Esophagus muscularis mucosa (tissue), 4 donors: ENCODE results near the gene MAP3K9. TPM values are rescaled to one million over a fixed set of nuclear protein-coding genes. Genes with fewer than 3 reads are reported as not detected.

Experiments
- DNase-seq: peaks from one replicate; pipeline ENCODE4 v3.0.0-alpha.2; 2017; ENCODE audit errors: extremely low spot score
- H3K27ac ChIP-seq, 4 donors: fragments of 200-600 bp; sonication (generic); replicated peaks in 1 of 4; 1 replicate in 3 of 4; 2 replicates in 1 of 4; pipeline ENCODE4 v1.5.1; 2016 to 2019; ENCODE audit warnings: mild to moderate bottlenecking in 1 of 4
- H3K27me3 ChIP-seq, 4 donors: fragments of 200-600 bp; sonication (generic); one replicate each; pipeline versions ENCODE4 v1.5.1 to v1.6.0; 2016 to 2019
- H3K36me3 ChIP-seq, 4 donors: fragments of 200-600 bp; sonication (generic); one replicate each; pipeline ENCODE4 v1.5.1; 2016 to 2019
- H3K4me1 ChIP-seq, 4 donors: fragments of 200-600 bp; sonication (generic); one replicate each; pipeline ENCODE4 v1.5.1; 2016 to 2019
- H3K4me3 ChIP-seq, 4 donors: fragments of 200-600 bp; sonication (generic); 1 replicate in 2 of 4; 2 replicates in 2 of 4; pipeline ENCODE4 v1.5.1; 2016 to 2019; ENCODE audit warnings: mild to moderate bottlenecking in 4 of 4, moderate library complexity in 1 of 4
- H3K9me3 ChIP-seq, 4 donors: fragments of 200-600 bp; sonication (generic); 1 replicate in 3 of 4; 2 replicates in 1 of 4; pipeline ENCODE4 v1.5.1; 2016 to 2019
- EP300 ChIP-seq: sonication (generic); formaldehyde crosslinking; IDR thresholded peaks from one replicate; pipeline ENCODE4 v1.6.1; 2017; ENCODE audit warnings: antibody characterized with exemption
- POLR2A ChIP-seq: fragments of 450-650 bp; IDR thresholded peaks from one replicate; pipeline ENCODE4 v1.6.1; 2017; ENCODE audit warnings: antibody characterized with exemption, moderate library complexity, mild to moderate bottlenecking, low read depth
- POLR2AphosphoS5 ChIP-seq, 2 donors: sonication (generic); formaldehyde crosslinking; IDR thresholded peaks; one replicate each; pipeline ENCODE4 v1.6.1; 2017; ENCODE audit warnings: antibody characterized with exemption in 2 of 2
- WGBS: methylation state at CpG from one replicate; pipeline ENCODE4 v1.1.5; 2018; 5-methylcytosine and 5-hydroxymethylcytosine counted together
- intact Hi-C: fragments of 100-400 bp; cut with DNase I; formaldehyde crosslinking; loops from one replicate; pipeline ENCODE4 v1.15.1; 2023
- total RNA-seq, 4 donors: library from RNA; depleted of rRNA; stranded (reverse); fragments of >200 nt; gene quantifications; one replicate each; pipeline versions ENCODE4 v1.1.0 to v1.2.1, GENCODE V29; 2016
- TF ChIP-seq, protein P1 (sequence below), 3 experiments: fragments of 200-600 bp in 2 of 3; fragments of 450-650 bp in 1 of 3; sonication (generic) in 2 of 3; IDR thresholded peaks; one replicate each; pipeline ENCODE4 v1.5.1; 2017 to 2019; ENCODE audit warnings: antibody characterized with exemption in 3 of 3, mild to moderate bottlenecking in 2 of 3, moderate library complexity in 1 of 3

The MAP3K9 gene
- total RNA-seq, 4 donors from 2014 or later = 0.83 to 3.3 (median 1.8) TPM

DNA sequence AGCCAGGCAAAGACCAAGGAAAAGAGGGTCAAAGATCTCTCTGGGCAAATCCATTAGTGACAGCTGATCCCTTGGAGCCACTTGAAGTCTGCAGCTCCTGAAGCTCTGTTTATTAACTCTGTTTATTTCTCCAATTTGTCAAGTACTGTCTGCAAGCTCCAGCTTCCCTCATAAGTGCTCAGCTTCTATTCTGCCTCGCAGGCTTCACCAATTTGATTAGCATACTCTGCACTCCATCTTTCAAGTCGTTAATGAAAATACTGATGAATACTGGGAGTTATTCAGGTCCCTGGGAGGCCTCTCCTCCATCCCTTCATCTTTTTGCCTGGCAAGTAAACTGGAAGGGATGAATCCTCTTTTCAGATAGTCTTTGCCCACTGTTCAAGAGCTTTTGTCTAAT is 113.3 kb downstream of the MAP3K9 start:
- Histone ChIP-seq H3K27me3 (no peaks in the 10 kb centered on the region), H3K4me1 (no peaks in the 10 kb centered on the region), H3K9me3 (no peaks in the 10 kb centered on the region), H3K27ac (no peak overlapping the region), H3K4me3 (no peak overlapping the region), H3K36me3 (no peaks in the 10 kb centered on the region)
- 40% methylated on average over 2 of the region's 2 CpGs for WGBS
- DNase-seq = no peak
- intact Hi-C loops = no loop called here
- TF ChIP-seq POLR2AphosphoS5 (IDR thresholded peaks at IDR 0.05) = no peak
- TF ChIP-seq, protein P1, sequence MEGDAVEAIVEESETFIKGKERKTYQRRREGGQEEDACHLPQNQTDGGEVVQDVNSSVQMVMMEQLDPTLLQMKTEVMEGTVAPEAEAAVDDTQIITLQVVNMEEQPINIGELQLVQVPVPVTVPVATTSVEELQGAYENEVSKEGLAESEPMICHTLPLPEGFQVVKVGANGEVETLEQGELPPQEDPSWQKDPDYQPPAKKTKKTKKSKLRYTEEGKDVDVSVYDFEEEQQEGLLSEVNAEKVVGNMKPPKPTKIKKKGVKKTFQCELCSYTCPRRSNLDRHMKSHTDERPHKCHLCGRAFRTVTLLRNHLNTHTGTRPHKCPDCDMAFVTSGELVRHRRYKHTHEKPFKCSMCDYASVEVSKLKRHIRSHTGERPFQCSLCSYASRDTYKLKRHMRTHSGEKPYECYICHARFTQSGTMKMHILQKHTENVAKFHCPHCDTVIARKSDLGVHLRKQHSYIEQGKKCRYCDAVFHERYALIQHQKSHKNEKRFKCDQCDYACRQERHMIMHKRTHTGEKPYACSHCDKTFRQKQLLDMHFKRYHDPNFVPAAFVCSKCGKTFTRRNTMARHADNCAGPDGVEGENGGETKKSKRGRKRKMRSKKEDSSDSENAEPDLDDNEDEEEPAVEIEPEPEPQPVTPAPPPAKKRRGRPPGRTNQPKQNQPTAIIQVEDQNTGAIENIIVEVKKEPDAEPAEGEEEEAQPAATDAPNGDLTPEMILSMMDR (IDR thresholded peaks at IDR 0.05) = no peak
- TF ChIP-seq EP300 = no peak
- TF ChIP-seq POLR2A = no peak

DNA sequence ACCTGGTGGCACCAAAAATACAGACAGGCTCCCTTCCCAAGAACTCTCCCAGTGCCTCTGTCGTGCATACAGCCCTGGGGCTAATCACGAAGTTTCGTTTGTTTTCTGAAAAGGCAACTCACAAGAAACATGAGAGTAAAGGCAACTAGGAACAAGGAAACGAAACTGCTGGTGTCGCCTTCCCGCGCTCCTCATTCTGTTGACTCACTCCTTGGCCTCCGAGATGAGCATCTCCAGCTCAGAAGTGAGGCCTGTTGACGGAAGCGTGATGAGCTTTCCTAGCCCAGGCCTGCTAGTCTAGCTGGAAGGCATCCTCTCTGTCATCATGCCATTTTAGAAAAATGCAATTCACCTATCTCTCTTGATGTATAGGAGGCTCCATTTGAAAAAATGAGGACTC is 117.1 kb downstream of the MAP3K9 start:
- no peak for DNase-seq
- Histone ChIP-seq H3K27ac (no peak overlapping the region), H3K36me3 (no peaks in the 10 kb centered on the region), H3K27me3 (no peaks in the 10 kb centered on the region), H3K4me3 (no peak overlapping the region), H3K9me3 (no peaks in the 10 kb centered on the region), H3K4me1 (no peaks in the 10 kb centered on the region)
- WGBS = 87% methylated on average over 10 of the region's 10 CpGs
- TF ChIP-seq POLR2AphosphoS5 (IDR thresholded peaks at IDR 0.05) (no peak), POLR2A (no peak), EP300 (no peak)
- TF ChIP-seq, protein P1 (IDR thresholded peaks at IDR 0.05) = no peak
- intact Hi-C loops = no loop called here

DNA sequence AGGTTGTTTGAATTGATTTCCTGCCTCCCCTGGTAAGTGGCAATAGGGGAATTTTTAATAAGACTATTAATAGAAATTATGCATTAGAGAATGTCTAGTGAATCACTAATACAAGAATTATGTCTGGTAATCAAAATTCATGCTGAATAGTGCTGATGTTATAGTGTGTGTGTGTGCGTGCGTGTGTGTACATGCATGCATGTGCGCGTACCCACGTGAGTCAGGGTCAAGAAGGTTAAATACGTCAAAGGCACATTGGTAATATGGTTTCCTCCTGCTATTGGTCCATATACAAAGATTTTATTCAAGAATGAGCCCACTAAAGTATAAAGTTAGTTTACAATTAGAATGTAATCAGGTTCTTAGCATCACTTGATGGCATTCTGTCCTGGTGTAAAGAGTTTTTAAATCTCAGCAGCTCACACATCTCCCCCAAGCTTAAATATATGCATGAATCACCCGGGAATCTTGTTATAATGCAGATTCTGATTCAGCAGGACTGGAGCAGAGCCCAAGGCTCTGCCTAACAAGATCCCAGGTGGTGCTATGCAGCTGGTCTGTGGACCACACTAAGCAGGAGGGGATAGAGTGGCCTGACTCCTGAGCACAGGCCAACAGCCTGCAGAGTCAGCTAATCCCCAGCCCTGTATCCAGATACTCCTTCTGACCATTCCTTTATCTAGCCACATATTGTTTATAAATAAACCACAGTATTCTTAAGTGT is 123.7 kb downstream of the MAP3K9 start:
- Histone ChIP-seq H3K27ac (no peak overlapping the region), H3K9me3 (no peaks in the 10 kb centered on the region), H3K27me3 (no peaks in the 10 kb centered on the region), H3K4me3 (no peak overlapping the region), H3K36me3 (no peaks in the 10 kb centered on the region), H3K4me1 (no peaks in the 10 kb centered on the region)
- TF ChIP-seq, protein P1 (IDR thresholded peaks at IDR 0.05) = no peak
- no peak for TF ChIP-seq POLR2AphosphoS5 (IDR thresholded peaks at IDR 0.05)
- TF ChIP-seq POLR2A = no peak
- no peak for TF ChIP-seq EP300
- intact Hi-C loops = no loop called here
- no peak for DNase-seq
- 81% methylated on average over 7 of the region's 7 CpGs for WGBS

DNA sequence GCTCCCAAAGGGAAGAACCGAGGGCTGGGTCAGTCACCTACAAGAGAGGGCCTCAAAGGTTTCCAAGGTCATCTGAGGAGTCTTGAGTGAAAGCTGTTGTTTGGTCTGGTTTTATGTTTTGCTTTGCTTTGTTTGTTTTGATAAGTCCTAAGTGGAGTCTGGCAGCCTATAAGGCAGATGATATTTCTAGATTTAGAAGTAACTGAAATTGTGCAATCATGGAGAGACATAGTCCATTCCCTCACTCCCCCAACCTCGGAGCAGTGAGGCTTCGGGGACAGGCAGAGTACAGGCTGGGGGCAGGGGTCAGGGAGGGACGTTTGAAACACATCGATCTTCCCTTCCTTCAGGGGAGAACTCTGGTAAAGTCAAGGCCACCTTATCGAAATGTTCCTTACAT is 125.3 kb downstream of the MAP3K9 start:
- H3K9me3 ChIP-seq = no peaks in the 10 kb centered on the region
- no peaks in the 10 kb centered on the region for H3K36me3 ChIP-seq
- intact Hi-C loops = no loop called here
- WGBS = 44% methylated on average over 6 of the region's 6 CpGs
- DNase-seq = no peak
- no peak overlapping the region for H3K4me3 ChIP-seq
- H3K4me1 ChIP-seq = no peaks in the 10 kb centered on the region
- no peak overlapping the region for H3K27ac ChIP-seq
- no peaks in the 10 kb centered on the region for H3K27me3 ChIP-seq
- no peak for TF ChIP-seq POLR2AphosphoS5 (IDR thresholded peaks at IDR 0.05)
- TF ChIP-seq, protein P1 (IDR thresholded peaks at IDR 0.05) = no peak
- TF ChIP-seq EP300 = no peak
- TF ChIP-seq POLR2A = no peak

DNA sequence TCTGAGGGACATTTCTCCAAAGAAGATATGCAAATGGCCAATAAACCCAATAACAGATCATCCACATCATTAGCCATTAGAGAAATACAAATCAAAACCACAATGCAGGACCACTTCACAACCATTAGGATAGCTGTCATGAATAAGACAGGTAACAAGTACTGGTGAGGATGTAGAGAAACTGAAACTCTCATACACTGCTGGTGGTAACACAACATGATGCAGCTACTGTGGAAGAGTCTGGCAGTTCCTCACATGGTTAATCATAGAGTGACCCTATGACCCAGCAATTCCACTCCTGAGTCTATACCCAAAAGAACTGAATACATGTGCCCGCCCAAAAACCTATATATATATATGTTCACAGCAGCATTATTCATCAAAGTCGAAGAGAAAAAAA is 128.6 kb downstream of the MAP3K9 start:
- Histone ChIP-seq H3K4me3 (no peak overlapping the region), H3K4me1 (no peaks in the 10 kb centered on the region), H3K9me3 (no peaks in the 10 kb centered on the region), H3K36me3 (no peaks in the 10 kb centered on the region), H3K27ac (no peak overlapping the region), H3K27me3 (no peaks in the 10 kb centered on the region)
- WGBS = 91% methylated on average over 2 of the region's 2 CpGs
- no peak for DNase-seq
- TF ChIP-seq POLR2AphosphoS5 (IDR thresholded peaks at IDR 0.05) (no peak), POLR2A (no peak)
- intact Hi-C loops = no loop called here
